Activated T-cell treated with anti-CD3 and anti-CD28 coated beads, Interleukin-2, amount 50 U/mL, for 72 hours (primary cell): ENCODE results near the gene EXD2. TPM values are rescaled to one million over a fixed set of nuclear protein-coding genes. Genes with fewer than 3 reads are reported as not detected.
"Not testable (repeated sequence)": the region's sequence is repeated elsewhere in the genome, so short reads cannot be mapped to it uniquely, and the experiment has no call there.

Experiments used
- ATAC-seq, 2 donors: fragments of 150-1000 bp; cut with Tn5 transposase; replicated peaks in 1 of 2; 2 replicates each; pipeline ENCODE4 v1.10.0; 2021; ENCODE audit warnings: moderate library complexity in 2 of 2, mild to moderate bottlenecking in 1 of 2
- DNase-seq, 2 donors: peaks; one replicate each; pipeline ENCODE4 v3.0.0; 2021 to 2022; ENCODE audit warnings: mixed read lengths in 1 of 2
- H3K27ac Mint-ChIP-seq: one replicate; pipeline ENCODE4 v1.8.0; 2022; ENCODE audit warnings: mild to moderate bottlenecking, moderate library complexity, mixed read lengths
- H3K27me3 Mint-ChIP-seq: one replicate; pipeline ENCODE4 v1.8.0; 2022; ENCODE audit warnings: low read depth, mixed read lengths
- H3K36me3 Mint-ChIP-seq, 2 donors: one replicate each; pipeline ENCODE4 v1.8.0; 2022; ENCODE audit warnings: mixed read lengths in 2 of 2, mild to moderate bottlenecking in 1 of 2; ENCODE audit not compliant: insufficient read depth in 2 of 2
- H3K4me1 Mint-ChIP-seq: one replicate; pipeline ENCODE4 v1.8.0; 2022; ENCODE audit warnings: low read depth, mixed read lengths
- H3K4me3 Mint-ChIP-seq, 2 donors: one replicate each; pipeline ENCODE4 v1.8.0; 2022; ENCODE audit warnings: mild to moderate bottlenecking in 2 of 2, mixed read lengths in 2 of 2, moderate library complexity in 2 of 2
- H3K9me3 Mint-ChIP-seq, 2 donors: one replicate each; pipeline ENCODE4 v1.8.0; 2022; ENCODE audit warnings: mixed read lengths in 2 of 2
- total RNA-seq, 2 donors: library from RNA; stranded (reverse); gene quantifications; one replicate each; pipeline ENCODE4 v1.2.3, GENCODE V29; 2022

The EXD2 gene
- total RNA-seq, 2 donors from 2014 or later = 11.3 to 16.3 TPM

GRCh38 chr14:69263364-69263763 lies 72.1 kb downstream of the EXD2 start:
- Mint-ChIP-seq H3K36me3 (no peaks in the 10 kb centered on the region), H3K27ac (no peak overlapping the region), H3K9me3 (no peaks in the 10 kb centered on the region), H3K4me3 (no peak overlapping the region), H3K4me1 (peaks cover 7% of the 10 kb centered on the region), H3K27me3 (peaks cover 43% of the 10 kb centered on the region)
- ATAC-seq = no peak
- no peak for DNase-seq

- H3K36me3 Mint-ChIP-seq = no peaks in the 10 kb centered on the region
Observed at GRCh38 chr14:69263771-69264170, 72.5 kb downstream of the EXD2 start.

GRCh38 chr14:69266572-69267345 lies 75.5 kb downstream of the EXD2 start:
- ATAC-seq (no peak), DNase-seq (no peak)
- no peaks in the 10 kb centered on the region for H3K36me3 Mint-ChIP-seq
- peaks cover 24% of the 10 kb centered on the region for H3K27me3 Mint-ChIP-seq
- no peaks in the 10 kb centered on the region for H3K4me1 Mint-ChIP-seq
- no peaks in the 10 kb centered on the region for H3K9me3 Mint-ChIP-seq
- H3K27ac Mint-ChIP-seq = no peak overlapping the region
- H3K4me3 Mint-ChIP-seq = no peak overlapping the region

More at GRCh38 chr14:69263771-69264170, 72.5 kb downstream of the EXD2 start:
- DNase-seq = no peak
- Mint-ChIP-seq H3K9me3 (no peaks in the 10 kb centered on the region), H3K4me3 (no peak overlapping the region), H3K27me3 (peaks cover 38% of the 10 kb centered on the region), H3K27ac (no peak overlapping the region), H3K4me1 (peaks cover 7% of the 10 kb centered on the region)
- no peak for ATAC-seq

GRCh38 chr14:69267492-69267891 lies 76.2 kb downstream of the EXD2 start:
- Mint-ChIP-seq H3K9me3 (no peaks in the 10 kb centered on the region), H3K36me3 (no peaks in the 10 kb centered on the region), H3K27ac (no peak overlapping the region), H3K4me3 (no peak overlapping the region), H3K27me3 (peaks cover 16% of the 10 kb centered on the region), H3K4me1 (no peaks in the 10 kb centered on the region)
- ATAC-seq (no peak), DNase-seq (no peak)

GRCh38 chr14:69268223-69268622 lies 76.9 kb downstream of the EXD2 start:
- Mint-ChIP-seq H3K27me3 (peaks cover 15% of the 10 kb centered on the region), H3K9me3 (no peaks in the 10 kb centered on the region), H3K4me1 (no peaks in the 10 kb centered on the region), H3K27ac (no peak overlapping the region), H3K36me3 (no peaks in the 10 kb centered on the region), H3K4me3 (no peak overlapping the region)
- no peak for ATAC-seq
- no peak for DNase-seq

- peaks cover 14% of the 10 kb centered on the region for H3K27me3 Mint-ChIP-seq
- no peaks in the 10 kb centered on the region for H3K9me3 Mint-ChIP-seq
- H3K27ac Mint-ChIP-seq = no peak overlapping the region
- DNase-seq (no peak), ATAC-seq (no peak)
- H3K36me3 Mint-ChIP-seq = no peaks in the 10 kb centered on the region
- no peaks in the 10 kb centered on the region for H3K4me1 Mint-ChIP-seq
- no peak overlapping the region for H3K4me3 Mint-ChIP-seq
Observed at GRCh38 chr14:69268763-69269162, 77.5 kb downstream of the EXD2 start.

GRCh38 chr14:69269381-69269780 lies 78.1 kb downstream of the EXD2 start:
- Mint-ChIP-seq H3K36me3 (no peaks in the 10 kb centered on the region), H3K9me3 (no peaks in the 10 kb centered on the region), H3K4me3 (no peak overlapping the region), H3K27ac (no peak overlapping the region), H3K27me3 (peaks cover 9% of the 10 kb centered on the region), H3K4me1 (no peaks in the 10 kb centered on the region)
- no peak for DNase-seq
- ATAC-seq = no peak

GRCh38 chr14:69270097-69270496 lies 78.8 kb downstream of the EXD2 start:
- Mint-ChIP-seq H3K27ac (no peak overlapping the region), H3K36me3 (no peaks in the 10 kb centered on the region), H3K4me1 (no peaks in the 10 kb centered on the region), H3K4me3 (no peak overlapping the region), H3K9me3 (no peaks in the 10 kb centered on the region), H3K27me3 (peaks cover 16% of the 10 kb centered on the region)
- ATAC-seq = no peak
- DNase-seq = no peak

- peaks cover 0 to 1% of the 10 kb centered on the region in 2 donors for H3K9me3 Mint-ChIP-seq
- H3K4me3 Mint-ChIP-seq = no peak overlapping the region
- ATAC-seq (no peak), DNase-seq (no peak)
- H3K27ac Mint-ChIP-seq = no peak overlapping the region
- no peaks in the 10 kb centered on the region for H3K36me3 Mint-ChIP-seq
- H3K4me1 Mint-ChIP-seq = no peaks in the 10 kb centered on the region
- peaks cover 24% of the 10 kb centered on the region for H3K27me3 Mint-ChIP-seq
Observed at GRCh38 chr14:69270795-69271708, 79.8 kb downstream of the EXD2 start.

GRCh38 chr14:69274321-69274720 lies 83.0 kb downstream of the EXD2 start:
- no peaks in the 10 kb centered on the region for H3K36me3 Mint-ChIP-seq
- DNase-seq (no peak), ATAC-seq (no peak)
- H3K4me1 Mint-ChIP-seq = no peaks in the 10 kb centered on the region
- H3K4me3 Mint-ChIP-seq = no peak overlapping the region
- peaks cover 0 to 1% of the 10 kb centered on the region in 2 donors for H3K9me3 Mint-ChIP-seq
- peaks cover 24% of the 10 kb centered on the region for H3K27me3 Mint-ChIP-seq
- no peak overlapping the region for H3K27ac Mint-ChIP-seq

- no peak for DNase-seq
- Mint-ChIP-seq H3K36me3 (no peaks in the 10 kb centered on the region), H3K4me3 (no peak overlapping the region), H3K9me3 (peaks cover 0 to 1% of the 10 kb centered on the region in 2 donors), H3K4me1 (no peaks in the 10 kb centered on the region), H3K27me3 (peaks cover 29% of the 10 kb centered on the region), H3K27ac (no peak overlapping the region)
- no peak for ATAC-seq
Observed at GRCh38 chr14:69275331-69275730, 84.0 kb downstream of the EXD2 start.

- not testable (repeated sequence) for H3K9me3 Mint-ChIP-seq
Observed at GRCh38 chr14:69277356-69277755, 86.1 kb downstream of the EXD2 start.

GRCh38 chr14:69280746-69281291 lies 89.5 kb downstream of the EXD2 start:
- ATAC-seq (no peak), DNase-seq (no peak)
- Mint-ChIP-seq H3K27ac (no peak overlapping the region), H3K27me3 (peaks cover 8% of the 10 kb centered on the region), H3K36me3 (no peaks in the 10 kb centered on the region), H3K4me1 (no peaks in the 10 kb centered on the region), H3K9me3 (no peaks in the 10 kb centered on the region), H3K4me3 (no peak overlapping the region)

More at GRCh38 chr14:69277356-69277755, 86.1 kb downstream of the EXD2 start:
- H3K27ac Mint-ChIP-seq, H3K36me3 Mint-ChIP-seq, ATAC-seq, DNase-seq, H3K4me1 Mint-ChIP-seq, H3K4me3 Mint-ChIP-seq: not testable (repeated sequence)
- H3K27me3 Mint-ChIP-seq = peaks cover 29% of the 10 kb centered on the region
